ENCODE results near the gene CNNM4. TPM values are rescaled to one million over a fixed set of nuclear protein-coding genes. Genes with fewer than 3 reads are reported as not detected.

The CNNM4 gene
- total RNA-seq (2014; rRNA removed), result 12.5 and 15.1 TPM in 2 replicates
- percentile 53 among the genes with signal in this experiment for Bru-seq, nascent RNA
- BruChase-seq, experiment 1, labeled RNA remaining after a 6-hour chase, result percentile 64 among the genes with signal in this experiment
- BruChase-seq, experiment 2, labeled RNA remaining after a 2-hour chase, result percentile 55 among the genes with signal in this experiment
- long read RNA-seq, full-length matches to known transcripts, result 2 of 19 reads
- long read RNA-seq, partial matches to known transcripts, result 3 of 19 reads
- long read RNA-seq, other reads (novel, unspliced or antisense), result 14 of 19 reads

GRCh38 chr2:96760036-96760985 is at the start of gene CNNM4:
Gene CNNM4, plus strand, starts transcription at chr2:96760902. Its CDS starts 98 bp downstream, at chr2:96761000.
- peak; percentile 94 for DNase-seq
- Histone ChIP-seq H4K20me1 (ENCODE audit: low read length) (peaks cover 10% of the 10 kb centered on the region; the same call in 1 of the 2 replicates), H3K36me3 (ENCODE audit: low read depth, low read length) (no peaks in the 10 kb centered on the region), H3K27ac (ENCODE audit: low read length) (peak within 1 kb of the TSS; percentile 20; the same call in 1 of the 2 replicates), H2AFZ (ENCODE audit: low read length) (peak within 1 kb of the TSS; percentile 96), H3K79me2 (ENCODE audit: low read length) (peaks cover 44% of the 10 kb centered on the region), H3F3A (ENCODE audit: low read length, unreplicated experiment) (no peaks in the 10 kb centered on the region), H3K9ac (ENCODE audit: low read length) (peak within 1 kb of the TSS; percentile 71), H3K9me3 (ENCODE audit: low read length) (no peaks in the 10 kb centered on the region), H3K4me2 (ENCODE audit: low read length) (peak within 1 kb of the TSS; percentile 100), H3K4me1 (ENCODE audit: insufficient read depth, low read length) (peaks cover 42% of the 10 kb centered on the region), H3K9me2 (replicated peaks; ENCODE audit: low read length) (no peaks in the 10 kb centered on the region), H3K4me3 (ENCODE audit: low read length) (peak within 1 kb of the TSS; percentile 93), H3K27me3 (ENCODE audit: low read length) (no peaks in the 10 kb centered on the region)
- ChIA-PET POLR2A (ENCODE audit: unreplicated experiment) (interaction anchor here (0.5 to 0.6 kb wide), 3 partner anchors 131 to 213 kb away, joined by 4 to 23 read pairs (median 19); no protein-coding TSS in a partner anchor), CTCF (interaction anchor here (0.6 to 0.7 kb wide), 5 partner anchors 19 to 206 kb away, joined by 3 to 19 read pairs (median 5); no protein-coding TSS in a partner anchor)
- ATAC-seq, result peak; percentile 88
- TF ChIP-seq EZH2phosphoT487 (IDR thresholded peaks at IDR 0.05; ENCODE audit: borderline replicate concordance, low read length), result no peak
- TF ChIP-seq, protein P1, sequence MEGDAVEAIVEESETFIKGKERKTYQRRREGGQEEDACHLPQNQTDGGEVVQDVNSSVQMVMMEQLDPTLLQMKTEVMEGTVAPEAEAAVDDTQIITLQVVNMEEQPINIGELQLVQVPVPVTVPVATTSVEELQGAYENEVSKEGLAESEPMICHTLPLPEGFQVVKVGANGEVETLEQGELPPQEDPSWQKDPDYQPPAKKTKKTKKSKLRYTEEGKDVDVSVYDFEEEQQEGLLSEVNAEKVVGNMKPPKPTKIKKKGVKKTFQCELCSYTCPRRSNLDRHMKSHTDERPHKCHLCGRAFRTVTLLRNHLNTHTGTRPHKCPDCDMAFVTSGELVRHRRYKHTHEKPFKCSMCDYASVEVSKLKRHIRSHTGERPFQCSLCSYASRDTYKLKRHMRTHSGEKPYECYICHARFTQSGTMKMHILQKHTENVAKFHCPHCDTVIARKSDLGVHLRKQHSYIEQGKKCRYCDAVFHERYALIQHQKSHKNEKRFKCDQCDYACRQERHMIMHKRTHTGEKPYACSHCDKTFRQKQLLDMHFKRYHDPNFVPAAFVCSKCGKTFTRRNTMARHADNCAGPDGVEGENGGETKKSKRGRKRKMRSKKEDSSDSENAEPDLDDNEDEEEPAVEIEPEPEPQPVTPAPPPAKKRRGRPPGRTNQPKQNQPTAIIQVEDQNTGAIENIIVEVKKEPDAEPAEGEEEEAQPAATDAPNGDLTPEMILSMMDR (conservative IDR thresholded peaks at IDR 0.05; ENCODE audit: low read depth, low read length), result no peak
- TF ChIP-seq EZH2 (IDR thresholded peaks at IDR 0.05; ENCODE audit: low read length, unreplicated experiment), result no peak
- intact Hi-C loops (cut with micrococcal nuclease), result loop anchor here (1.0 to 5.0 kb wide), 5 partner anchors 20 to 123 kb away; partner anchors contain the start of genes ANKRD39, KANSL3 and LMAN2L
- TSS peak; percentile 24 for BruUV-seq (replicated peaks)

- ATAC-seq (no peak), DNase-seq (no peak)
- H4K20me1 ChIP-seq (ENCODE audit: low read length), result no peaks in the 10 kb centered on the region
- no peak overlapping the region for H2AFZ ChIP-seq (ENCODE audit: low read length)
- H3F3A ChIP-seq (ENCODE audit: low read length, unreplicated experiment), result no peaks in the 10 kb centered on the region
- intact Hi-C loops (cut with micrococcal nuclease), result no loop called here
- BruUV-seq (replicated peaks), result no TSS peak
- CTCF ChIA-PET, result no interaction called here
- H3K27ac ChIP-seq (ENCODE audit: low read length), result no peak overlapping the region
- H3K9me3 ChIP-seq (ENCODE audit: low read length), result no peaks in the 10 kb centered on the region
- no peak overlapping the region for H3K9ac ChIP-seq (ENCODE audit: low read length)
- TF ChIP-seq, protein P1 (conservative IDR thresholded peaks at IDR 0.05; ENCODE audit: low read depth, low read length), result no peak
- H3K9me2 ChIP-seq (replicated peaks; ENCODE audit: low read length), result no peaks in the 10 kb centered on the region
- no peak overlapping the region for H3K4me2 ChIP-seq (ENCODE audit: low read length)
- POLR2A ChIA-PET (ENCODE audit: unreplicated experiment), result no interaction called here
- H3K4me3 ChIP-seq (ENCODE audit: low read length), result no peak overlapping the region
- no peaks in the 10 kb centered on the region for H3K27me3 ChIP-seq (ENCODE audit: low read length)
- no peaks in the 10 kb centered on the region for H3K79me2 ChIP-seq (ENCODE audit: low read length)
- no peaks in the 10 kb centered on the region for H3K4me1 ChIP-seq (ENCODE audit: insufficient read depth, low read length)
- peaks cover 40% of the 10 kb centered on the region for H3K36me3 ChIP-seq (ENCODE audit: low read depth, low read length)
Observed at GRCh38 chr2:96710985-96711384, 49.7 kb upstream of the CNNM4 start.
